Parathyroid adenoma (tissue), 2 donors: ENCODE results near the gene GLI3.

Experiments used
- H2AFZ ChIP-seq: fragments of 300-600 bp; sonication (generic); one replicate; pipeline ENCODE4 v1.7.0; 2017; ENCODE audit warnings: antibody characterized with exemption, mild to moderate bottlenecking
- H3K27ac ChIP-seq: fragments of 300-600 bp; sonication (generic); one replicate; pipeline ENCODE4 v1.7.0; 2017
- H3K27me3 ChIP-seq: fragments of 300-600 bp; sonication (generic); one replicate; pipeline ENCODE4 v1.7.0; 2017; ENCODE audit warnings: low read length; ENCODE audit not compliant: control insufficient read depth, insufficient read depth
- H3K36me3 ChIP-seq: fragments of 300-600 bp; sonication (generic); one replicate; pipeline ENCODE4 v1.7.0; 2017; ENCODE audit warnings: low read length; ENCODE audit not compliant: control insufficient read depth, insufficient read depth
- H3K4me1 ChIP-seq: fragments of 300-600 bp; sonication (generic); one replicate; pipeline ENCODE4 v1.7.0; 2017; ENCODE audit warnings: control low read depth
- H3K4me2 ChIP-seq: fragments of 300-600 bp; sonication (generic); one replicate; pipeline ENCODE4 v1.7.0; 2017; ENCODE audit warnings: low read length
- H3K4me3 ChIP-seq: fragments of 300-600 bp; sonication (generic); one replicate; pipeline ENCODE4 v1.7.0; 2017; ENCODE audit warnings: low read depth, low read length
- H3K79me2 ChIP-seq: fragments of 300-600 bp; sonication (generic); one replicate; pipeline ENCODE4 v1.7.0; 2017; ENCODE audit warnings: control low read depth
- H3K9ac ChIP-seq: fragments of 300-600 bp; sonication (generic); one replicate; pipeline ENCODE4 v1.7.0; 2017; ENCODE audit warnings: mild to moderate bottlenecking
- H3K9me3 ChIP-seq: fragments of 300-600 bp; sonication (generic); one replicate; pipeline ENCODE4 v1.7.0; 2017; ENCODE audit warnings: low read length; ENCODE audit not compliant: control insufficient read depth
- TF ChIP-seq, protein P1 (sequence below): fragments of 300-600 bp; sonication (generic); IDR thresholded peaks from one replicate; pipeline ENCODE4 v1.7.0; 2017; ENCODE audit warnings: antibody characterized with exemption, mild to moderate bottlenecking
- donor health status: primary hyperparathyroidism.

The GLI3 gene

DNA sequence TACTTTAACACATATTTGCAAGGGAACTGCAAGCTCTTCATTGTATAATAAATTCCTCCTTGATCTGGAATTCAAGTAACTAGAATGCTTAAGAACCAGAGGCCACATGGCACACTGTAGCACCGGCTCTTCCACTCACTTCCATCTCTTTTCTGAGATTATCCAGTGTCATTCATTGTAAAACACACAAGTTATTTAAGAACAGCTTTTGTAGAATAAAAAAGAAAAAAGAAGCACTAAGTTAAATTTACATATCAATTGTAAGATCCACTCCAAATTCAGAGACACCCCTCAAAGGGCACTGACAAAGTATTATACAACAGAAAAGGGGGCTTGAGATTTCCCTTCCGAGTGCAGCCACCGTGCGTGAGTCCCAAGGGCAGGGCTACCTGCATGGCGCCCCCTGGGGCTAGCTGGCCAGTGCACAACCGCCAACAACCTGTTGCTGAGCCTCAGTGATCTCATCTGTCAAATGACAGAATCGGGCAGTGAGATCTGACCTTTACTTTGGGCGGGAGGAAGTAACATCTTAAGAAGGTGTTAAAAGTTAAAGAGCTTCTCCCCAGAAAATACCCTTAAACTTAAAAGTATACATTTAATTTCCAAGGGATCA is 12.5 kb downstream of the GLI3 start:
- H2AFZ ChIP-seq = no peak overlapping the region
- H3K4me3 ChIP-seq = no peak overlapping the region
- H3K9me3 ChIP-seq = no peaks in the 10 kb centered on the region
- no peak overlapping the region for H3K4me2 ChIP-seq
- TF ChIP-seq, protein P1, sequence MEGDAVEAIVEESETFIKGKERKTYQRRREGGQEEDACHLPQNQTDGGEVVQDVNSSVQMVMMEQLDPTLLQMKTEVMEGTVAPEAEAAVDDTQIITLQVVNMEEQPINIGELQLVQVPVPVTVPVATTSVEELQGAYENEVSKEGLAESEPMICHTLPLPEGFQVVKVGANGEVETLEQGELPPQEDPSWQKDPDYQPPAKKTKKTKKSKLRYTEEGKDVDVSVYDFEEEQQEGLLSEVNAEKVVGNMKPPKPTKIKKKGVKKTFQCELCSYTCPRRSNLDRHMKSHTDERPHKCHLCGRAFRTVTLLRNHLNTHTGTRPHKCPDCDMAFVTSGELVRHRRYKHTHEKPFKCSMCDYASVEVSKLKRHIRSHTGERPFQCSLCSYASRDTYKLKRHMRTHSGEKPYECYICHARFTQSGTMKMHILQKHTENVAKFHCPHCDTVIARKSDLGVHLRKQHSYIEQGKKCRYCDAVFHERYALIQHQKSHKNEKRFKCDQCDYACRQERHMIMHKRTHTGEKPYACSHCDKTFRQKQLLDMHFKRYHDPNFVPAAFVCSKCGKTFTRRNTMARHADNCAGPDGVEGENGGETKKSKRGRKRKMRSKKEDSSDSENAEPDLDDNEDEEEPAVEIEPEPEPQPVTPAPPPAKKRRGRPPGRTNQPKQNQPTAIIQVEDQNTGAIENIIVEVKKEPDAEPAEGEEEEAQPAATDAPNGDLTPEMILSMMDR = no peak
- no peaks in the 10 kb centered on the region for H3K79me2 ChIP-seq
- H3K27me3 ChIP-seq = no peaks in the 10 kb centered on the region
- H3K36me3 ChIP-seq = no peaks in the 10 kb centered on the region
- H3K4me1 ChIP-seq = no peaks in the 10 kb centered on the region
- no peak overlapping the region for H3K27ac ChIP-seq
- H3K9ac ChIP-seq = no peak overlapping the region

DNA sequence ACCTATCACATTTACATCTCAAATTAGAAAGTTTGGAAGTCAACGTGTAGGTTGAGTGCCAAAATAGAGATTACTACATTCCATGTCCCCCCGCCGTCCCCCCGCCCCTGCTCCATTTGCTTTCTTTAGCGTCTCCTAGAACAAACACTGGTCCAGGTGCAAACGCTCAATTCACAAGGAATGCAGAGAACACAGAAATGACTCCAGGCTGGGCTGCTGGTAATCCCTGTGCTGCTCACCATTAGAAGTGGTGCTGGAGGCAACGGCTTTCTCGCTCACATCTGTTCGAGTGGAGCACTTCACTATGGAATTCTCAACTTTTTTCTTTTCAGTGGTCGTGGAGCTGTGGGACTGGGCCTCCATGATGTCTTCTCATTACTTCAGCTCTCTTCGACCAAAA is 14.1 kb downstream of the GLI3 start:
- H3K27ac ChIP-seq = no peak overlapping the region
- H3K4me2 ChIP-seq = no peak overlapping the region
- no peaks in the 10 kb centered on the region for H3K27me3 ChIP-seq
- no peak overlapping the region for H3K4me3 ChIP-seq
- no peaks in the 10 kb centered on the region for H3K79me2 ChIP-seq
- no peaks in the 10 kb centered on the region for H3K36me3 ChIP-seq
- no peaks in the 10 kb centered on the region for H3K4me1 ChIP-seq
- no peak overlapping the region for H3K9ac ChIP-seq
- H2AFZ ChIP-seq = no peak overlapping the region
- TF ChIP-seq, protein P1 = no peak
- no peaks in the 10 kb centered on the region for H3K9me3 ChIP-seq

DNA sequence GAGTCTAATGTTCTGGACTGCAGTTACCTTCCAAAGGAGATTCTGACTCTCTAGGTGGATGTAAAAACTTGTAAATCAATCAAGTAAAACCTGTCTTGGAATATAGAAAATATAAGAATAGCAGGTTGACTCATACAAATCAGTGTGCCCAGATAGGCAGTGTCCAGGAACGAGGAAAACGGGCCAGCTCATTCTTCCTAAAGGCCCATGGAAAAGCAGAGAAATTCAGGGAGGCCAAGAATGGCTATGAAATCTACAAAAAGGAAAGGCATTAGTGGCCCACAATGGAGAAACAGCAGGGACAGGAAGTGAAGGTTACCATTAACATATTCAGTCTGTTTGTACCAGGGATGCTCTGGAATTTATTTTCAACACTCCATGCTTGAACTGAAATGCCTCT is 14.9 kb downstream of the GLI3 start:
- Histone ChIP-seq H3K36me3 (no peaks in the 10 kb centered on the region), H2AFZ (no peak overlapping the region), H3K9me3 (no peaks in the 10 kb centered on the region), H3K4me2 (no peak overlapping the region), H3K27ac (no peak overlapping the region), H3K4me3 (no peak overlapping the region), H3K27me3 (no peaks in the 10 kb centered on the region), H3K79me2 (no peaks in the 10 kb centered on the region), H3K4me1 (no peaks in the 10 kb centered on the region), H3K9ac (no peak overlapping the region)
- TF ChIP-seq, protein P1 = no peak

DNA sequence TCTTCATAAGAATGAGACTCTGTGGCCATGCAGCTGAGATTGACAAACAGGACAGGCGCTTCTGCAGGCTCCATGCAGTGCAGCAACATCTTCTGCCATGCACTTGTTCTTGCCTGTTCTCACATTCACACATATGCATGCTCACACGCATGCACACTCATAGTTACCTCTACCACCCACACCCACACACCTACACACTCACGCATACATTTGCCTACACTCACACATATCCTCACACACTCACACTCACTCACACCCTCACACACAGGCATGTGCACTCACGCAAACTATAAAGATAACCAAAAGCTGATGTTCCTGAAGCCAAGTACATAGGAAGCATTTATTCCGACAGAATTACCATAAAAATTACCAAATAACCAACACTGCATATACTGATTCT is 15.7 kb downstream of the GLI3 start:
- H2AFZ ChIP-seq = no peak overlapping the region
- H3K27me3 ChIP-seq = no peaks in the 10 kb centered on the region
- no peaks in the 10 kb centered on the region for H3K9me3 ChIP-seq
- no peaks in the 10 kb centered on the region for H3K4me1 ChIP-seq
- no peak overlapping the region for H3K4me3 ChIP-seq
- no peak overlapping the region for H3K27ac ChIP-seq
- no peaks in the 10 kb centered on the region for H3K79me2 ChIP-seq
- TF ChIP-seq, protein P1 = no peak
- H3K9ac ChIP-seq = no peak overlapping the region
- no peaks in the 10 kb centered on the region for H3K36me3 ChIP-seq
- H3K4me2 ChIP-seq = no peak overlapping the region

DNA sequence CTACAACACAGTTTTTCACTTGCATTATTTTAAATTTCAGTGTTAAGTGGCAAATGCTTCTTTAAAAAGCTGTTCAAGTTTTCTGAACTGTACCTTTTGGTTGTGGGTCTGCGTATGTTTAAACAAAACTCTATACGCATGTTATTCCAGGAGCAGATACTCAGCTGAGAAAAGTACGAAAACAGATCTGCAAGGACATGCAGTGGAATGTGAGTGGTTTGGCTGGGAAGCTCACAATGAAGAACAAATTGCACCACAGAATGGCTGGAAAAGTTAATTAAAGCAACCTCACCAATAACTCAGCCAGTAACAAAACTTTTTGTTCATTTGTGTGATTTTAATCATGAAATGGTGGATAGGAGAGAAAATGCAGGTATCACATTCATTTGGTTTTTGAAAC is 17.6 kb downstream of the GLI3 start:
- Histone ChIP-seq H3K9me3 (no peaks in the 10 kb centered on the region), H3K4me2 (no peak overlapping the region), H3K27me3 (no peaks in the 10 kb centered on the region), H3K9ac (no peak overlapping the region), H3K79me2 (no peaks in the 10 kb centered on the region), H3K4me1 (no peaks in the 10 kb centered on the region), H2AFZ (no peak overlapping the region), H3K27ac (no peak overlapping the region), H3K36me3 (no peaks in the 10 kb centered on the region), H3K4me3 (no peak overlapping the region)
- TF ChIP-seq, protein P1 = no peak
